ENCODE measurements around the gene TNNI3K. TPM values are rescaled to one million over a fixed set of nuclear protein-coding genes. Genes with fewer than 3 reads are reported as not detected.

Gene TNNI3K
- total and polyA plus RNA-seq, 10 of the 15 experiments (the other 5 are each of a cell fraction or from before 2014, with no cell fraction given) = 0.14 to 1.6 (median 0.44) TPM; not detected in 4

- intact Hi-C loops (cut with micrococcal nuclease; ENCODE audit: unreplicated experiment) = loop anchor here (5.0 to 10.0 kb wide), 2 partner anchors 495 to 538 kb away; partner anchors contain the start of genes CRYZ and TYW3
- ATAC-seq (peak; percentile 12; the same call in 1 of the 3 replicates), FAIRE-seq (no peak), DNase-seq (ENCODE audit: low read depth, low spot score) (no peak)
- H4K20me1 ChIP-seq (ENCODE audit: control insufficient read depth, insufficient read depth) = no peaks in the 10 kb centered on the region
- 0 out of 2 replicates have a peak, but pooled peaks cover 5% of the 10 kb centered on the region for H3K4me1 ChIP-seq (ENCODE audit: control insufficient read depth, insufficient read depth, low read length)
- peak overlapping the region; percentile 88 for H3K4me2 ChIP-seq (ENCODE audit: control insufficient read depth, insufficient read depth)
- no TSS peak for BruUV-seq (replicated peaks)
- under 1% methylated on average over 5 of the region's 5 CpGs for WGBS (ENCODE audit: insufficient coverage, insufficient replicate concordance, low lambda C conversion rate, missing lambda C conversion rate)
- RAD21 ChIA-PET (ENCODE audit: unreplicated experiment) = no interaction called here
- H3K9ac ChIP-seq (ENCODE audit: control insufficient read depth, insufficient read depth, low read length) = peak overlapping the region; percentile 73
- no peaks in the 10 kb centered on the region for H3K27me3 ChIP-seq (replicated peaks in 1 of 2; ENCODE audit: control insufficient read depth in 2 of 2, insufficient read depth in 2 of 2, low read length in 1 of 2)
- no peaks in the 10 kb centered on the region for H3K79me2 ChIP-seq (ENCODE audit: control insufficient read depth, insufficient read depth, low read length)
- in situ Hi-C loops (cut with MboI) = loop anchor here (5.0 kb wide), 1 partner anchor 535 kb away; the partner anchor contains the start of genes CRYZ and TYW3
- TF ChIP-seq PML (IDR thresholded peaks at IDR 0.05; ENCODE audit: low read length) (0 out of 2 replicates have a peak, but pooled peaks have one; percentile 6), RELA (IDR thresholded peaks at IDR 0.05; ENCODE audit: borderline replicate concordance, partially characterized antibody) (no peak), NFIC (IDR thresholded peaks at IDR 0.05; ENCODE audit: low read depth, low read length) (peak; percentile 57; the same call in 1 of the 2 replicates), MEF2A (IDR thresholded peaks at IDR 0.05; ENCODE audit: insufficient read depth, low read depth, low read length) (peak; percentile 69), RUNX3 (IDR thresholded peaks at IDR 0.05; ENCODE audit: low read length) (peak; percentile 57), BCL3 (IDR thresholded peaks at IDR 0.05; ENCODE audit: borderline replicate concordance, insufficient read depth, low read depth, low read length, poor library complexity, severe bottlenecking) (no peak), RBBP5 (conservative IDR thresholded peaks at IDR 0.05) (no peak)
- no peaks in the 10 kb centered on the region for H3K9me3 ChIP-seq (replicated peaks; ENCODE audit: control insufficient read depth, insufficient read depth, low read length)
- CTCF ChIA-PET = interaction anchor here (1.2 kb wide), 1 partner anchor 16 kb away, joined by 3 read pairs; no protein-coding TSS in a partner anchor
- H2AFZ ChIP-seq (ENCODE audit: control insufficient read depth, low read depth, low read length) = peak overlapping the region; percentile 100
- peak overlapping the region; percentile 82 for H3K4me3 ChIP-seq
- SMC1A ChIA-PET (ENCODE audit: uncharacterized antibody, unreplicated experiment) = interaction anchor here (0.7 kb wide), 1 partner anchor 551 kb away, joined by 3 read pairs; no protein-coding TSS in a partner anchor
- H3K36me3 ChIP-seq (ENCODE audit: control insufficient read depth in 2 of 2, insufficient read depth in 2 of 2, low read length in 1 of 2) = no peaks in the 10 kb centered on the region
- H3K27ac ChIP-seq (ENCODE audit: control insufficient read depth, insufficient read depth) = peak overlapping the region; percentile 72; the same call in 1 of the 2 replicates
- POLR2A ChIA-PET = no interaction called here
Measured at GRCh38 chr1:74197255-74197654, 37.9 kb upstream of the TNNI3K start.

Measured in GM12878 (cell line).